HL-60 (cell line): ENCODE data around the gene TOX2.

Experiments
- GABPA ChIP-seq: IDR thresholded peaks from 2 replicates; pipeline ENCODE4 v1.6.1; 2012; ENCODE audit warnings: low read depth
- POLR2AphosphoS5 ChIP-seq: IDR thresholded peaks from 2 replicates; pipeline ENCODE4 v1.6.1; 2012; ENCODE audit warnings: low read depth
- TF ChIP-seq, protein P1 (sequence below): IDR thresholded peaks from one replicate; pipeline ENCODE4 v1.5.1; 2011; ENCODE audit warnings: low read length, control low read depth, inconsistent platforms; ENCODE audit not compliant: insufficient read depth

DNA sequence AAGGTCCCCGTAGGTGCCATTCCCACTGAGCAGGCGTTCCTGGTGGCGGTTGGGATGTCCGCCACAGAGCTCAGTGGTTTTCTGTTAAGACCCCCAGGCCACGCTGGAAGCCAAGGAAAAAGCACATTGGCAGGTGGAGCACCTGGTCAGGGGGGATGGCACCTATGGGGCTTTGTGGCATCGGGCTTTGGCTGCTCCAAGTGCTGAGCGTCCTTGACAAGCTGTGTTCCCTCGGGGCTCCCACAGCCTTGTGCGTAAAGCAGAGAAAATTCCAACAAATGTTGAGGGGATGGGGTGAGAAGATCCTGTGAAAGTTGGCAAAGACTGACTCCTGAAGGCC is 137.0 kb downstream of the TOX2 start:
- no peak for TF ChIP-seq POLR2AphosphoS5
- TF ChIP-seq, protein P1, sequence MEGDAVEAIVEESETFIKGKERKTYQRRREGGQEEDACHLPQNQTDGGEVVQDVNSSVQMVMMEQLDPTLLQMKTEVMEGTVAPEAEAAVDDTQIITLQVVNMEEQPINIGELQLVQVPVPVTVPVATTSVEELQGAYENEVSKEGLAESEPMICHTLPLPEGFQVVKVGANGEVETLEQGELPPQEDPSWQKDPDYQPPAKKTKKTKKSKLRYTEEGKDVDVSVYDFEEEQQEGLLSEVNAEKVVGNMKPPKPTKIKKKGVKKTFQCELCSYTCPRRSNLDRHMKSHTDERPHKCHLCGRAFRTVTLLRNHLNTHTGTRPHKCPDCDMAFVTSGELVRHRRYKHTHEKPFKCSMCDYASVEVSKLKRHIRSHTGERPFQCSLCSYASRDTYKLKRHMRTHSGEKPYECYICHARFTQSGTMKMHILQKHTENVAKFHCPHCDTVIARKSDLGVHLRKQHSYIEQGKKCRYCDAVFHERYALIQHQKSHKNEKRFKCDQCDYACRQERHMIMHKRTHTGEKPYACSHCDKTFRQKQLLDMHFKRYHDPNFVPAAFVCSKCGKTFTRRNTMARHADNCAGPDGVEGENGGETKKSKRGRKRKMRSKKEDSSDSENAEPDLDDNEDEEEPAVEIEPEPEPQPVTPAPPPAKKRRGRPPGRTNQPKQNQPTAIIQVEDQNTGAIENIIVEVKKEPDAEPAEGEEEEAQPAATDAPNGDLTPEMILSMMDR: no peak
- no peak for TF ChIP-seq GABPA
